Esophagus muscularis mucosa (tissue), 4 donors: ENCODE data around the gene ZNF774. TPM values are rescaled to one million over a fixed set of nuclear protein-coding genes. Genes with fewer than 3 reads are reported as not detected.
"Not testable (repeated sequence)": the region's sequence is repeated elsewhere in the genome, so short reads cannot be mapped to it uniquely, and the experiment has no call there.

ENCODE experiments used
- DNase-seq: peaks from one replicate; pipeline ENCODE4 v3.0.0-alpha.2; 2017; ENCODE audit errors: extremely low spot score
- H3K27ac ChIP-seq, 4 donors: fragments of 200-600 bp; sonication (generic); replicated peaks in 1 of 4; 1 replicate in 3 of 4; 2 replicates in 1 of 4; pipeline ENCODE4 v1.5.1; 2016 to 2019; ENCODE audit warnings: mild to moderate bottlenecking in 1 of 4
- H3K27me3 ChIP-seq, 4 donors: fragments of 200-600 bp; sonication (generic); one replicate each; pipeline versions ENCODE4 v1.5.1 to v1.6.0; 2016 to 2019
- H3K36me3 ChIP-seq, 4 donors: fragments of 200-600 bp; sonication (generic); one replicate each; pipeline ENCODE4 v1.5.1; 2016 to 2019
- H3K4me1 ChIP-seq, 4 donors: fragments of 200-600 bp; sonication (generic); one replicate each; pipeline ENCODE4 v1.5.1; 2016 to 2019
- H3K4me3 ChIP-seq, 4 donors: fragments of 200-600 bp; sonication (generic); 1 replicate in 2 of 4; 2 replicates in 2 of 4; pipeline ENCODE4 v1.5.1; 2016 to 2019; ENCODE audit warnings: mild to moderate bottlenecking in 4 of 4, moderate library complexity in 1 of 4
- H3K9me3 ChIP-seq, 4 donors: fragments of 200-600 bp; sonication (generic); 1 replicate in 3 of 4; 2 replicates in 1 of 4; pipeline ENCODE4 v1.5.1; 2016 to 2019
- EP300 ChIP-seq: sonication (generic); formaldehyde crosslinking; IDR thresholded peaks from one replicate; pipeline ENCODE4 v1.6.1; 2017; ENCODE audit warnings: antibody characterized with exemption
- POLR2A ChIP-seq: fragments of 450-650 bp; IDR thresholded peaks from one replicate; pipeline ENCODE4 v1.6.1; 2017; ENCODE audit warnings: antibody characterized with exemption, moderate library complexity, mild to moderate bottlenecking, low read depth
- POLR2AphosphoS5 ChIP-seq, 2 donors: sonication (generic); formaldehyde crosslinking; IDR thresholded peaks; one replicate each; pipeline ENCODE4 v1.6.1; 2017; ENCODE audit warnings: antibody characterized with exemption in 2 of 2
- WGBS: methylation state at CpG from one replicate; pipeline ENCODE4 v1.1.5; 2018; 5-methylcytosine and 5-hydroxymethylcytosine counted together
- intact Hi-C: fragments of 100-400 bp; cut with DNase I; formaldehyde crosslinking; loops from one replicate; pipeline ENCODE4 v1.15.1; 2023
- total RNA-seq, 4 donors: library from RNA; depleted of rRNA; stranded (reverse); fragments of >200 nt; gene quantifications; one replicate each; pipeline versions ENCODE4 v1.1.0 to v1.2.1, GENCODE V29; 2016
- TF ChIP-seq, protein P1 (sequence below), 3 experiments: fragments of 200-600 bp in 2 of 3; fragments of 450-650 bp in 1 of 3; sonication (generic) in 2 of 3; IDR thresholded peaks; one replicate each; pipeline ENCODE4 v1.5.1; 2017 to 2019; ENCODE audit warnings: antibody characterized with exemption in 3 of 3, mild to moderate bottlenecking in 2 of 3, moderate library complexity in 1 of 3

The ZNF774 gene
- total RNA-seq, 4 donors from 2014 or later, result 1.5 to 2.3 (median 1.7) TPM

DNA sequence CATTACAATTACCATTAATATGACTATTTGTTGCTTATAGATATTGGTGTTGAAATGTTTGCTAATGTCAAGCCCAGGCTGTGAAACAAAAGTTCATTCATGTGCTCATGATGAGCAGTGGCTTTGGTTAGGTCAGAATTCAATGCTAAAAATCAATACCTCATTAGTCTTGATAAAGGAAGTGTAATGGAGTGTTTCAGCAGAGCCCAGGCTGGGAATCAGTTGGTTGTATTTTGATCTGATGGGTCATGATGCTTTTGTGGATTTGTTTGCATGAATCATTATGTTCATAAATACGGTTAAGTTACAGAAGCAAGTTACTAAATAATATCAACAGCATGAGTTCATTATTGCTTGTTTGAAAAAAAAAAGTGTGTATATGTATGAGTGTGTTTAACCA is 13.6 kb upstream of the ZNF774 start:
- Histone ChIP-seq H3K4me3 (no peak overlapping the region), H3K27me3 (no peaks in the 10 kb centered on the region), H3K4me1 (peaks cover 0 to 12% (median 9%) of the 10 kb centered on the region in 4 donors), H3K27ac (no peak overlapping the region), H3K36me3 (no peaks in the 10 kb centered on the region), H3K9me3 (no peaks in the 10 kb centered on the region)
- intact Hi-C loops, result no loop called here
- 91% methylated on average over 1 of the region's 1 CpG for WGBS
- DNase-seq, result no peak
- TF ChIP-seq POLR2AphosphoS5 (IDR thresholded peaks at IDR 0.05), result no peak
- TF ChIP-seq EP300, result no peak
- TF ChIP-seq, protein P1, sequence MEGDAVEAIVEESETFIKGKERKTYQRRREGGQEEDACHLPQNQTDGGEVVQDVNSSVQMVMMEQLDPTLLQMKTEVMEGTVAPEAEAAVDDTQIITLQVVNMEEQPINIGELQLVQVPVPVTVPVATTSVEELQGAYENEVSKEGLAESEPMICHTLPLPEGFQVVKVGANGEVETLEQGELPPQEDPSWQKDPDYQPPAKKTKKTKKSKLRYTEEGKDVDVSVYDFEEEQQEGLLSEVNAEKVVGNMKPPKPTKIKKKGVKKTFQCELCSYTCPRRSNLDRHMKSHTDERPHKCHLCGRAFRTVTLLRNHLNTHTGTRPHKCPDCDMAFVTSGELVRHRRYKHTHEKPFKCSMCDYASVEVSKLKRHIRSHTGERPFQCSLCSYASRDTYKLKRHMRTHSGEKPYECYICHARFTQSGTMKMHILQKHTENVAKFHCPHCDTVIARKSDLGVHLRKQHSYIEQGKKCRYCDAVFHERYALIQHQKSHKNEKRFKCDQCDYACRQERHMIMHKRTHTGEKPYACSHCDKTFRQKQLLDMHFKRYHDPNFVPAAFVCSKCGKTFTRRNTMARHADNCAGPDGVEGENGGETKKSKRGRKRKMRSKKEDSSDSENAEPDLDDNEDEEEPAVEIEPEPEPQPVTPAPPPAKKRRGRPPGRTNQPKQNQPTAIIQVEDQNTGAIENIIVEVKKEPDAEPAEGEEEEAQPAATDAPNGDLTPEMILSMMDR (IDR thresholded peaks at IDR 0.05), result no peak
- no peak for TF ChIP-seq POLR2A

DNA sequence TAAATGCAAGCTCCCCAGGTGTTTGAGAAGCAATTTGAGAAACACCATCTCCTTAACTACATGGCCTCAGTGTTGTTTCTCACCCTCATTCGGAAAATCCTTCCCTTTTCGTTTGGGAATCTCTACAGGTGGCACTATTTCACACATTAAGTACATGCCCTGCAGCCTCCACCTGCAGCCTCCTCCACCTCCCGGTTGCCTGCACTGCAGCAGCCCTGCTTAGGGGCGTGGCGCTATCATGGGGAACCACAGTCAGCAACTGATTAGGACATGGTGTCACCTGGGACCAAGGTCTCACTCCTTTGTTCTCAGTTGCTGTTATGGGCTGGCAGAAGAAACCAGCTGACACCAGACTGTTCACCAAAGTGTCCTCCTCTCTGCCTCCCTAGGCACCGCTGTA is 11.7 kb upstream of the ZNF774 start:
- no peaks in the 10 kb centered on the region for H3K36me3 ChIP-seq
- intact Hi-C loops, result no loop called here
- H3K4me3 ChIP-seq, result no peak overlapping the region
- H3K9me3 ChIP-seq, result no peaks in the 10 kb centered on the region
- H3K27me3 ChIP-seq, result no peaks in the 10 kb centered on the region
- H3K4me1 ChIP-seq, result peaks cover 0 to 12% (median 9%) of the 10 kb centered on the region in 4 donors
- no peak for TF ChIP-seq EP300
- TF ChIP-seq POLR2A, result no peak
- TF ChIP-seq, protein P1 (IDR thresholded peaks at IDR 0.05), result no peak
- TF ChIP-seq POLR2AphosphoS5 (IDR thresholded peaks at IDR 0.05), result no peak
- WGBS, result 89% methylated on average over 6 of the region's 6 CpGs
- DNase-seq, result no peak
- H3K27ac ChIP-seq, result no peak overlapping the region

DNA sequence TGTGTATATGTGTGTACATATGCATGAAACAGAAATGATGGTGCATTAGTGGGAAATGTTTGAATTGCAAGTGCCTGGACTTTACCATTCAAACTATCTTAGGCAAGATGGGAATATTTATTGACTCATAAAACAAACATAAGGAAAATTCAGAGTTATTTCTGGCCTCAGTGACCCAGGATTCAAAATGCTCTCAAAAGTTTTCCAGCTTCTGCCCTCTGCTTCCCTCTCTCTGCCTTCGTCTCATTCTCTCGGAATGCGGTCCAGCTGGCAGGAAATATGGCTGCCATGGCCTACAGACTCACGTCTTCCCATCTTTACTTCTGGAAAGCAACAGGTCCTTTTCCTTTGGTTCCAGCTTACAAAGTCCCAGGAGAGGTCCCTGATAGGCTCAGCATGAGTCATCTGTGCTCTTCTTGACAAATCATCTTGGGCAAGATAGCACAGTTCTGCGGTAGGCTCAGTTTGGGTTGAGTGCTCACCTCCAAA is 8.7 kb upstream of the ZNF774 start:
- WGBS, result 75% methylated on average over 5 of the region's 5 CpGs
- intact Hi-C loops, result no loop called here
- Histone ChIP-seq H3K4me3 (no peak overlapping the region), H3K36me3 (no peaks in the 10 kb centered on the region), H3K27me3 (no peaks in the 10 kb centered on the region), H3K27ac (no peak overlapping the region), H3K4me1 (peaks cover 0 to 12% (median 9%) of the 10 kb centered on the region in 4 donors), H3K9me3 (no peaks in the 10 kb centered on the region)
- TF ChIP-seq, protein P1 (IDR thresholded peaks at IDR 0.05), result no peak
- TF ChIP-seq POLR2AphosphoS5 (IDR thresholded peaks at IDR 0.05), result no peak
- no peak for TF ChIP-seq EP300
- no peak for TF ChIP-seq POLR2A
- DNase-seq, result no peak

DNA sequence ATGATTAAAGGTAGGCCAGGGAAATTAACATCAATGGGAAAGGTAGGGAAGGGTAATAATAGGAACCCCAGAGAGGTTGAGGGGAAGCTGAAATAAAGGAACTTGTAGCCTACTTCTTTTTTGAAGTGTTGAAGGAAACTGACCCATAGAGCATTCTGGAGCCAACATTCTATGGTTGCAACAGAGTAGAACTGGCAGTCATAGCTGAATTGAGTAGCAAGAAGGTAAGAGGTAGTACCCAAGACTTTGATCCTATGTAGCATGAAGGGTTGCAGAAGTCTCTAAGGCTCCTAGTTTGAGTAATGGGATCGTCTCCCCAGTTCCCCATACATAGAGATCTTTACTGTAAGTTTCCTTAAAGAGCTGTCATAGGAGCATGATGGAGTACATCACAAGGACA is 7.4 kb upstream of the ZNF774 start:
- no peak overlapping the region for H3K4me3 ChIP-seq
- 83% methylated on average over 1 of the region's 1 CpG for WGBS
- intact Hi-C loops, result no loop called here
- no peaks in the 10 kb centered on the region for H3K9me3 ChIP-seq
- no peaks in the 10 kb centered on the region for H3K36me3 ChIP-seq
- DNase-seq, result no peak
- TF ChIP-seq POLR2A (no peak), EP300 (no peak), POLR2AphosphoS5 (IDR thresholded peaks at IDR 0.05) (no peak)
- TF ChIP-seq, protein P1 (IDR thresholded peaks at IDR 0.05), result no peak
- H3K27me3 ChIP-seq, result no peaks in the 10 kb centered on the region
- H3K4me1 ChIP-seq, result peaks cover 0 to 12% (median 9%) of the 10 kb centered on the region in 4 donors
- no peak overlapping the region for H3K27ac ChIP-seq

DNA sequence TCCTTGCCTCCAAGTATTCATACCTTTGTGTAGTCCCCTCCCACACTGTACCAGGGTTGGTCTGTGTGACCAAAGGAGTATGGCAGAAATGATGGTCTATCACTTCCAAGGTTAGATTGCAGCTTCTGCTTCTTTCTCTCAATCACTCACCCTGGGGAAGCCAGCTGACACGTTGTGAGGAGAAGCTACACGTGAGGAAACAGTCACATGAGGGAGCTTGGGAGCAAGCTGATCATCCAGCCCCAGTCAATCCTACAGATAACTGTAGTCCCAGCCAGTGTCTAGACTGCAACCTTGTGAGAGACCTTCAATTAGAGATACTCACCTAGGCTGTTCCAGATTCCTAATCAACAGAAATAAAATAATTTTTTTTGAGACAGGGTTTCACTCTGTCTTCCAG is 6.2 kb upstream of the ZNF774 start:
- no peaks in the 10 kb centered on the region for H3K36me3 ChIP-seq
- peaks cover 0 to 12% (median 9%) of the 10 kb centered on the region in 4 donors for H3K4me1 ChIP-seq
- no peaks in the 10 kb centered on the region for H3K27me3 ChIP-seq
- WGBS, result 25% methylated on average over 2 of the region's 2 CpGs
- H3K9me3 ChIP-seq, result no peaks in the 10 kb centered on the region
- DNase-seq, result no peak
- no peak overlapping the region for H3K4me3 ChIP-seq
- TF ChIP-seq POLR2AphosphoS5 (IDR thresholded peaks at IDR 0.05) (no peak), EP300 (no peak), POLR2A (no peak)
- TF ChIP-seq, protein P1 (IDR thresholded peaks at IDR 0.05), result no peak
- H3K27ac ChIP-seq, result no peak overlapping the region
- intact Hi-C loops, result no loop called here

DNA sequence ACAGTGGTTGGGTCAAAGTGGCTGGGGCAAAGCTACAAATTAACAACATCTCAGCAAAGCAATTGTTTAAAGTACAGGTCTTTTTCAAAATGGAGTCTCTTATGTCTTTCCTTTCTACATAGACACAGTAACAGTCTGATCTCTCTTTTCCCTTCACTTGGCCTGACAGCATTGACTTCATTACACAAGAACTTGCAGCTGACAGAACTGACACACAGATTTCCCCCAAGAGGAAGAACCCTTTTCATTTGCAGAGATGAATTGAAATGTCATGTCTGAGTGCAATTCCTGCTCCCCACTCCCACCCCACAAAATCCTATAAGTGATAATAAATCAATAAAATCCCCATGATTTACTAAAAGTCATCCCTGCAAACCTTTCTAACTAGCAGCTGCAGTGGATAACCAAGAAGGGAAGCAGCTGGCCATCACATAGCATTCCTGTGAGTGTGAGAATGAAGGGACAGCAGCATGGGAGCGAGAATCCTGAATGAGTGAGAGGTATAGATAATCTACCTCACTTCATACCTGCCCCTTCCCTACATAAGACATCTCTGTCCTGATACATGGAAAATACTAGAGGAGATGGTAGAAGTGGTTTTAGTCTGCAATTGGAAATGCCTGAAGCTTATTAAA is 4.5 kb upstream of the ZNF774 start:
- DNase-seq, H3K27me3 ChIP-seq, H3K36me3 ChIP-seq, H3K4me3 ChIP-seq, intact Hi-C loops, H3K9me3 ChIP-seq, H3K27ac ChIP-seq: not testable (repeated sequence)
- peaks cover 8 to 14% (median 12%) of the 10 kb centered on the region in 4 donors for H3K4me1 ChIP-seq
- 100% methylated on average over 1 of the region's 1 CpG for WGBS
